ENCODE data around the gene IL1B.

GRCh38 chr2:112869258-112869842, 32.8 kb upstream of the IL1B start:
- TF ChIP-seq, protein P1, sequence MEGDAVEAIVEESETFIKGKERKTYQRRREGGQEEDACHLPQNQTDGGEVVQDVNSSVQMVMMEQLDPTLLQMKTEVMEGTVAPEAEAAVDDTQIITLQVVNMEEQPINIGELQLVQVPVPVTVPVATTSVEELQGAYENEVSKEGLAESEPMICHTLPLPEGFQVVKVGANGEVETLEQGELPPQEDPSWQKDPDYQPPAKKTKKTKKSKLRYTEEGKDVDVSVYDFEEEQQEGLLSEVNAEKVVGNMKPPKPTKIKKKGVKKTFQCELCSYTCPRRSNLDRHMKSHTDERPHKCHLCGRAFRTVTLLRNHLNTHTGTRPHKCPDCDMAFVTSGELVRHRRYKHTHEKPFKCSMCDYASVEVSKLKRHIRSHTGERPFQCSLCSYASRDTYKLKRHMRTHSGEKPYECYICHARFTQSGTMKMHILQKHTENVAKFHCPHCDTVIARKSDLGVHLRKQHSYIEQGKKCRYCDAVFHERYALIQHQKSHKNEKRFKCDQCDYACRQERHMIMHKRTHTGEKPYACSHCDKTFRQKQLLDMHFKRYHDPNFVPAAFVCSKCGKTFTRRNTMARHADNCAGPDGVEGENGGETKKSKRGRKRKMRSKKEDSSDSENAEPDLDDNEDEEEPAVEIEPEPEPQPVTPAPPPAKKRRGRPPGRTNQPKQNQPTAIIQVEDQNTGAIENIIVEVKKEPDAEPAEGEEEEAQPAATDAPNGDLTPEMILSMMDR (IDR thresholded peaks at IDR 0.05) = no peak
- no peak for TF ChIP-seq POLR2A (IDR thresholded peaks at IDR 0.05)

Measured in right lobe of liver (tissue), 4 donors.